ENCODE results near the gene ATM. TPM values are rescaled to one million over a fixed set of nuclear protein-coding genes. Genes with fewer than 3 reads are reported as not detected.
"Not testable (repeated sequence)": the region's sequence is repeated elsewhere in the genome, so short reads cannot be mapped to it uniquely, and the experiment has no call there.

ATM gene
- total and polyA plus RNA-seq, 2 donors (not counting 3 experiments of a cell fraction or from before 2014, with no cell fraction given), result 11.8 to 49.7 TPM

DNA sequence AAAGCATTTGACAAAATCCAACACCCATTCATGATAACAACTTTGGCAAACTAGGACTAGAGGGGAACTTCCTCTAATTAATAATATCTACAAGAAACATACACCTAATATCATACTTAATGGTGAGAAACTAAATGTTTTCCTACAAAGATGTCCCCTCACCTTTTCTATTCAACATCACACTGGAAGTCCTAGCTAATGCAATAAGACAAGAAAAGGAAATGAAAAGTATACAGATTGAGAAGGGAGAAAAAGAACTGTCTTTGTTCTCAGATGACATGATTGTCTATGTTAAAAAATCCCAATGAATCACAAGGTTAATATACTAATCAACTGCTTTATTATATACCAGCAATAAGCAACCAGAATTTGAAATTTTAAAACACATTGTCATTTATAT, 192.1 kb downstream of the ATM start:
- no peak for FAIRE-seq
- Histone ChIP-seq H3K9me3 (replicated peaks; ENCODE audit: control insufficient read depth, insufficient read depth, low read length) (no peaks in the 10 kb centered on the region), H3K4me1 (ENCODE audit: control insufficient read depth, extremely low read depth, insufficient read depth, low read length) (no peaks in the 10 kb centered on the region), H3K4me3 (replicated peaks in 1 of 3; ENCODE audit: insufficient read depth in 1 of 3, low read depth in 1 of 3, low read length in 3 of 3) (no peak overlapping the region), H3K79me2 (ENCODE audit: control insufficient read depth, insufficient read depth, low read length) (no peaks in the 10 kb centered on the region), H3K27me3 (ENCODE audit: control insufficient read depth in 2 of 2, insufficient read depth in 2 of 2, low read length in 2 of 2) (no peaks in the 10 kb centered on the region), H3K27ac (ENCODE audit: insufficient read depth, low read depth, low read length) (no peak overlapping the region), H2AFZ (ENCODE audit: low read depth, low read length) (no peak overlapping the region), H3K4me2 (ENCODE audit: insufficient read depth, low read length) (no peak overlapping the region), H3K36me3 (ENCODE audit: control insufficient read depth in 2 of 2, extremely low read depth in 1 of 2, insufficient read depth in 2 of 2, low read length in 2 of 2) (no peaks in the 10 kb centered on the region), H3K9me1 (replicated peaks; ENCODE audit: control insufficient read depth, extremely low read depth, insufficient read depth, low read length) (no peaks in the 10 kb centered on the region), H4K20me1 (replicated peaks; ENCODE audit: control insufficient read depth, extremely low read depth, insufficient read depth, low read length) (no peaks in the 10 kb centered on the region), H3K9ac (replicated peaks; ENCODE audit: extremely low read depth, insufficient read depth, low read length) (no peak overlapping the region)
- ChIA-PET POLR2A (no interaction called here), CTCF (no interaction called here)
- no peak for DNase-seq (ENCODE audit: low read depth, low spot score)
- TF ChIP-seq MYC (IDR thresholded peaks at IDR 0.05; ENCODE audit: low read depth, low read length) (no peak), POLR2AphosphoS5 (IDR thresholded peaks at IDR 0.05; ENCODE audit: insufficient read depth, low read depth, low read length) (no peak), POLR2A (IDR thresholded peaks at IDR 0.05; ENCODE audit: low read depth, low read length) (no peak), GATA2 (IDR thresholded peaks at IDR 0.05; ENCODE audit: insufficient read depth, insufficient read length, low read depth, low read length) (no peak), JUN (IDR thresholded peaks at IDR 0.05; ENCODE audit: borderline replicate concordance, insufficient read depth, insufficient read length, low read depth) (no peak), EZH2 (IDR thresholded peaks at IDR 0.05; ENCODE audit: borderline replicate concordance, low read depth, low read length, severe bottlenecking) (no peak), FOS (IDR thresholded peaks at IDR 0.05; ENCODE audit: borderline replicate concordance, insufficient read depth, low read length) (no peak)
- TF ChIP-seq, protein P1, sequence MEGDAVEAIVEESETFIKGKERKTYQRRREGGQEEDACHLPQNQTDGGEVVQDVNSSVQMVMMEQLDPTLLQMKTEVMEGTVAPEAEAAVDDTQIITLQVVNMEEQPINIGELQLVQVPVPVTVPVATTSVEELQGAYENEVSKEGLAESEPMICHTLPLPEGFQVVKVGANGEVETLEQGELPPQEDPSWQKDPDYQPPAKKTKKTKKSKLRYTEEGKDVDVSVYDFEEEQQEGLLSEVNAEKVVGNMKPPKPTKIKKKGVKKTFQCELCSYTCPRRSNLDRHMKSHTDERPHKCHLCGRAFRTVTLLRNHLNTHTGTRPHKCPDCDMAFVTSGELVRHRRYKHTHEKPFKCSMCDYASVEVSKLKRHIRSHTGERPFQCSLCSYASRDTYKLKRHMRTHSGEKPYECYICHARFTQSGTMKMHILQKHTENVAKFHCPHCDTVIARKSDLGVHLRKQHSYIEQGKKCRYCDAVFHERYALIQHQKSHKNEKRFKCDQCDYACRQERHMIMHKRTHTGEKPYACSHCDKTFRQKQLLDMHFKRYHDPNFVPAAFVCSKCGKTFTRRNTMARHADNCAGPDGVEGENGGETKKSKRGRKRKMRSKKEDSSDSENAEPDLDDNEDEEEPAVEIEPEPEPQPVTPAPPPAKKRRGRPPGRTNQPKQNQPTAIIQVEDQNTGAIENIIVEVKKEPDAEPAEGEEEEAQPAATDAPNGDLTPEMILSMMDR (IDR thresholded peaks at IDR 0.05; ENCODE audit: extremely low read depth in 1 of 2, insufficient read depth in 1 of 2, low read depth in 1 of 2, low read length in 2 of 2), result no peak
- TF ChIP-seq, protein P2, sequence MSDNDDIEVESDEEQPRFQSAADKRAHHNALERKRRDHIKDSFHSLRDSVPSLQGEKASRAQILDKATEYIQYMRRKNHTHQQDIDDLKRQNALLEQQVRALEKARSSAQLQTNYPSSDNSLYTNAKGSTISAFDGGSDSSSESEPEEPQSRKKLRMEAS (IDR thresholded peaks at IDR 0.05; ENCODE audit: insufficient read depth, insufficient read length), result no peak
- no TSS peak for BruUV-seq (replicated peaks)
- dilution Hi-C loops (cut with MboI; ENCODE audit: extremely low pct_ligation_motif_present, low sequenced_read_pairs), result no loop called here
- intact Hi-C loops (cut with micrococcal nuclease), result no loop called here

DNA sequence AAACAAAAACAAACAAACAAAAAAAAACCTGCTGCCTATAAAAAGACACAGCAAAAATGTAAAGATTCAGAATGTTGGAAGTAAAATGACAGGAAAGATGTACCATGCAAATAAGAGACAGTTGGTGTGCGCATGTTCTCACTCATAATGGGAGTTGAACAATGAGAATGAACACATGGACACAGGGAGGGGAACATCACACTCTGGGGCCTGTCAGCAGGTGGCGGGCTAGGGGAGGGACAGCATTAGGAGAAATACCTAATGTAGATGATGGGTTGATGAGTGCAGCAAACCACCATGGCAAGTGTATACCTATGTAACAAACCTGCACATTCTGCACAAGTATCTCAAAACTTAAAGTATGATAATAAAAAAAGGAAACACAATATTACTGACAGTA, 194.7 kb downstream of the ATM start:
- H3K4me3 ChIP-seq (replicated peaks in 1 of 3; ENCODE audit: insufficient read depth in 1 of 3, low read depth in 1 of 3, low read length in 3 of 3); POLR2A ChIA-PET; H2AFZ ChIP-seq (ENCODE audit: low read depth, low read length); H3K4me1 ChIP-seq (ENCODE audit: control insufficient read depth, extremely low read depth, insufficient read depth, low read length); dilution Hi-C loops (cut with MboI; ENCODE audit: extremely low pct_ligation_motif_present, low sequenced_read_pairs); H3K9ac ChIP-seq (replicated peaks; ENCODE audit: extremely low read depth, insufficient read depth, low read length); CTCF ChIA-PET; H3K4me2 ChIP-seq (ENCODE audit: insufficient read depth, low read length); H3K9me1 ChIP-seq (replicated peaks; ENCODE audit: control insufficient read depth, extremely low read depth, insufficient read depth, low read length); H3K27ac ChIP-seq (ENCODE audit: insufficient read depth, low read depth, low read length); H3K79me2 ChIP-seq (ENCODE audit: control insufficient read depth, insufficient read depth, low read length); H4K20me1 ChIP-seq (replicated peaks; ENCODE audit: control insufficient read depth, extremely low read depth, insufficient read depth, low read length); H3K27me3 ChIP-seq (ENCODE audit: control insufficient read depth in 2 of 2, insufficient read depth in 2 of 2, low read length in 2 of 2); BruUV-seq (replicated peaks); H3K9me3 ChIP-seq (replicated peaks; ENCODE audit: control insufficient read depth, insufficient read depth, low read length); H3K36me3 ChIP-seq (ENCODE audit: control insufficient read depth in 2 of 2, extremely low read depth in 1 of 2, insufficient read depth in 2 of 2, low read length in 2 of 2): not testable (repeated sequence)
- intact Hi-C loops (cut with micrococcal nuclease), result loop anchor here (1.0 kb wide), 1 partner anchor 231 kb away; no protein-coding TSS in a partner anchor
- DNase-seq (ENCODE audit: low read depth, low spot score) (peak; percentile 15), FAIRE-seq (peak; percentile 62)
